Measurements from ENCODE around the gene CCDC187.

GRCh38 chr9:136351252-136351800 is 47.4 kb upstream of the CCDC187 start:
- TF ChIP-seq POLR2A (IDR thresholded peaks at IDR 0.05) (no peak), CTCF (IDR thresholded peaks at IDR 0.05) (no peak)
